Measurements from ENCODE around the gene PRAC2. TPM values are rescaled to one million over a fixed set of nuclear protein-coding genes. Genes with fewer than 3 reads are reported as not detected.

The PRAC2 gene
- total and polyA plus RNA-seq, 5 donors from 2014 or later = not detected

- H3K27ac Mint-ChIP-seq = no peak overlapping the region
- H3K27me3 Mint-ChIP-seq = peaks cover 95% of the 10 kb centered on the region
- no peaks in the 10 kb centered on the region for H3K36me3 Mint-ChIP-seq
These were observed 32.4 kb downstream of the PRAC2 start for GRCh38 chr17:48755356-48755755.

GRCh38 chr17:48756830-48757251 is 33.9 kb downstream of the PRAC2 start:
- Histone ChIP-seq H3K27ac (ENCODE audit: insufficient read depth, low read length, poor library complexity, severe bottlenecking) (no peak overlapping the region), H3K27me3 (ENCODE audit: control insufficient read depth, insufficient read depth, low read length) (peaks cover 49% of the 10 kb centered on the region), H3K4me1 (ENCODE audit: control insufficient read depth, insufficient read depth, low read length, poor library complexity, severe bottlenecking) (peaks cover 11% of the 10 kb centered on the region), H3K4me3 (ENCODE audit: low read depth, low read length) (no peak overlapping the region), H3K9me3 (ENCODE audit: control insufficient read depth in 2 of 2, low read length in 2 of 2) (no peaks in the 10 kb centered on the region), H3K36me3 (ENCODE audit: control insufficient read depth, insufficient read depth, low read length) (no peaks in the 10 kb centered on the region)
- Mint-ChIP-seq H3K27ac (no peak overlapping the region), H3K4me1 (peaks cover 0 to 19% (median 5%) of the 10 kb centered on the region in 4 donors), H3K9me3 (peaks cover 0 to 6% (median 0%) of the 10 kb centered on the region in 7 donors), H3K36me3 (no peaks in the 10 kb centered on the region), H3K4me3 (no peak overlapping the region), H3K27me3 (peaks cover 92% of the 10 kb centered on the region)
- ATAC-seq (ENCODE audit: low read depth in 2 of 2) = no peak
- DNase-seq = no peak

More at GRCh38 chr17:48755356-48755755, 32.4 kb downstream of the PRAC2 start:
- Histone ChIP-seq H3K4me3 (ENCODE audit: low read depth, low read length) (no peak overlapping the region), H3K27me3 (ENCODE audit: control insufficient read depth, insufficient read depth, low read length) (peaks cover 59% of the 10 kb centered on the region), H3K4me1 (ENCODE audit: control insufficient read depth, insufficient read depth, low read length, poor library complexity, severe bottlenecking) (peaks cover 11% of the 10 kb centered on the region), H3K9me3 (ENCODE audit: control insufficient read depth in 2 of 2, low read length in 2 of 2) (no peaks in the 10 kb centered on the region), H3K27ac (ENCODE audit: insufficient read depth, low read length, poor library complexity, severe bottlenecking) (no peak overlapping the region), H3K36me3 (ENCODE audit: control insufficient read depth, insufficient read depth, low read length) (no peaks in the 10 kb centered on the region)
- DNase-seq (no peak), ATAC-seq (ENCODE audit: low read depth in 2 of 2) (no peak)
- H3K9me3 Mint-ChIP-seq = peaks cover 0 to 6% (median 0%) of the 10 kb centered on the region in 7 donors
- peaks cover 0 to 22% (median 12%) of the 10 kb centered on the region in 4 donors for H3K4me1 Mint-ChIP-seq
- H3K4me3 Mint-ChIP-seq = peak overlapping the region in 1 of 4 donors; percentile 61

- Histone ChIP-seq H3K27me3 (ENCODE audit: control insufficient read depth, insufficient read depth, low read length) (peaks cover 49% of the 10 kb centered on the region), H3K4me1 (ENCODE audit: control insufficient read depth, insufficient read depth, low read length, poor library complexity, severe bottlenecking) (peaks cover 11% of the 10 kb centered on the region), H3K36me3 (ENCODE audit: control insufficient read depth, insufficient read depth, low read length) (no peaks in the 10 kb centered on the region), H3K4me3 (ENCODE audit: low read depth, low read length) (no peak overlapping the region), H3K27ac (ENCODE audit: insufficient read depth, low read length, poor library complexity, severe bottlenecking) (no peak overlapping the region), H3K9me3 (ENCODE audit: control insufficient read depth in 2 of 2, low read length in 2 of 2) (no peaks in the 10 kb centered on the region)
- Mint-ChIP-seq H3K27ac (no peak overlapping the region), H3K27me3 (peaks cover 92% of the 10 kb centered on the region), H3K9me3 (peaks cover 0 to 6% (median 0%) of the 10 kb centered on the region in 7 donors), H3K36me3 (no peaks in the 10 kb centered on the region), H3K4me1 (peaks cover 0 to 15% (median 4%) of the 10 kb centered on the region in 4 donors), H3K4me3 (no peak overlapping the region)
- DNase-seq (no peak), ATAC-seq (ENCODE audit: low read depth in 2 of 2) (no peak)
These were observed 34.6 kb downstream of the PRAC2 start for GRCh38 chr17:48757524-48757961.

GRCh38 chr17:48759288-48759687 is 36.3 kb downstream of the PRAC2 start:
- H3K27me3 ChIP-seq (ENCODE audit: control insufficient read depth, insufficient read depth, low read length) = peaks cover 48% of the 10 kb centered on the region
- peaks cover 0 to 2% (median 0%) of the 10 kb centered on the region in 7 donors for H3K9me3 Mint-ChIP-seq
- DNase-seq (no peak), ATAC-seq (ENCODE audit: low read depth in 2 of 2) (no peak)
- H3K27ac Mint-ChIP-seq = no peak overlapping the region
- peaks cover 89% of the 10 kb centered on the region for H3K27me3 Mint-ChIP-seq
- no peak overlapping the region for H3K27ac ChIP-seq (ENCODE audit: insufficient read depth, low read length, poor library complexity, severe bottlenecking)
- H3K9me3 ChIP-seq (ENCODE audit: control insufficient read depth in 2 of 2, low read length in 2 of 2) = no peaks in the 10 kb centered on the region
- peaks cover 10% of the 10 kb centered on the region for H3K4me1 ChIP-seq (ENCODE audit: control insufficient read depth, insufficient read depth, low read length, poor library complexity, severe bottlenecking)
- H3K4me1 Mint-ChIP-seq = peaks cover 0 to 3% (median 1%) of the 10 kb centered on the region in 4 donors
- no peak overlapping the region for H3K4me3 Mint-ChIP-seq
- no peaks in the 10 kb centered on the region for H3K36me3 ChIP-seq (ENCODE audit: control insufficient read depth, insufficient read depth, low read length)
- H3K36me3 Mint-ChIP-seq = no peaks in the 10 kb centered on the region
- H3K4me3 ChIP-seq (ENCODE audit: low read depth, low read length) = no peak overlapping the region

GRCh38 chr17:48760411-48760810 is 37.4 kb downstream of the PRAC2 start:
- no peaks in the 10 kb centered on the region for H3K4me1 Mint-ChIP-seq
- Histone ChIP-seq H3K27ac (ENCODE audit: insufficient read depth, low read length, poor library complexity, severe bottlenecking) (no peak overlapping the region), H3K9me3 (ENCODE audit: control insufficient read depth in 2 of 2, low read length in 2 of 2) (no peaks in the 10 kb centered on the region), H3K36me3 (ENCODE audit: control insufficient read depth, insufficient read depth, low read length) (no peaks in the 10 kb centered on the region), H3K4me1 (ENCODE audit: control insufficient read depth, insufficient read depth, low read length, poor library complexity, severe bottlenecking) (peaks cover under 1% of the 10 kb centered on the region), H3K27me3 (ENCODE audit: control insufficient read depth, insufficient read depth, low read length) (peaks cover 42% of the 10 kb centered on the region), H3K4me3 (ENCODE audit: low read depth, low read length) (no peak overlapping the region)
- peaks cover 83% of the 10 kb centered on the region for H3K27me3 Mint-ChIP-seq
- H3K36me3 Mint-ChIP-seq = no peaks in the 10 kb centered on the region
- peaks cover 0 to 2% (median 0%) of the 10 kb centered on the region in 7 donors for H3K9me3 Mint-ChIP-seq
- no peak overlapping the region for H3K27ac Mint-ChIP-seq
- no peak for ATAC-seq (ENCODE audit: low read depth in 2 of 2)
- DNase-seq = no peak
- no peak overlapping the region for H3K4me3 Mint-ChIP-seq

- Mint-ChIP-seq H3K36me3 (no peaks in the 10 kb centered on the region), H3K27me3 (peaks cover 76% of the 10 kb centered on the region), H3K27ac (no peak overlapping the region), H3K4me3 (no peak overlapping the region), H3K9me3 (peaks cover 0 to 2% (median 0%) of the 10 kb centered on the region in 7 donors), H3K4me1 (no peaks in the 10 kb centered on the region)
- no peak for DNase-seq
- Histone ChIP-seq H3K9me3 (ENCODE audit: control insufficient read depth in 2 of 2, low read length in 2 of 2) (no peaks in the 10 kb centered on the region), H3K27ac (ENCODE audit: insufficient read depth, low read length, poor library complexity, severe bottlenecking) (no peak overlapping the region), H3K27me3 (ENCODE audit: control insufficient read depth, insufficient read depth, low read length) (peaks cover 35% of the 10 kb centered on the region), H3K4me3 (ENCODE audit: low read depth, low read length) (no peak overlapping the region), H3K4me1 (ENCODE audit: control insufficient read depth, insufficient read depth, low read length, poor library complexity, severe bottlenecking) (no peaks in the 10 kb centered on the region), H3K36me3 (ENCODE audit: control insufficient read depth, insufficient read depth, low read length) (no peaks in the 10 kb centered on the region)
- ATAC-seq (ENCODE audit: low read depth in 2 of 2) = no peak
These were observed 38.1 kb downstream of the PRAC2 start for GRCh38 chr17:48761114-48761513.

GRCh38 chr17:48767263-48767774 is 44.3 kb downstream of the PRAC2 start:
- Histone ChIP-seq H3K36me3 (ENCODE audit: control insufficient read depth, insufficient read depth, low read length) (no peaks in the 10 kb centered on the region), H3K4me3 (ENCODE audit: low read depth, low read length) (no peak overlapping the region), H3K27ac (ENCODE audit: insufficient read depth, low read length, poor library complexity, severe bottlenecking) (no peak overlapping the region), H3K9me3 (ENCODE audit: control insufficient read depth in 2 of 2, low read length in 2 of 2) (no peaks in the 10 kb centered on the region), H3K27me3 (ENCODE audit: control insufficient read depth, insufficient read depth, low read length) (peaks cover 31% of the 10 kb centered on the region), H3K4me1 (ENCODE audit: control insufficient read depth, insufficient read depth, low read length, poor library complexity, severe bottlenecking) (no peaks in the 10 kb centered on the region)
- H3K4me1 Mint-ChIP-seq = no peaks in the 10 kb centered on the region
- peaks cover 51% of the 10 kb centered on the region for H3K27me3 Mint-ChIP-seq
- H3K27ac Mint-ChIP-seq = no peak overlapping the region
- no peak for DNase-seq
- no peaks in the 10 kb centered on the region for H3K36me3 Mint-ChIP-seq
- ATAC-seq (ENCODE audit: low read depth in 2 of 2) = no peak
- H3K4me3 Mint-ChIP-seq = no peak overlapping the region
- peaks cover 0 to 1% (median 0%) of the 10 kb centered on the region in 7 donors for H3K9me3 Mint-ChIP-seq

- Histone ChIP-seq H3K4me3 (ENCODE audit: low read depth, low read length) (no peak overlapping the region), H3K9me3 (ENCODE audit: control insufficient read depth in 2 of 2, low read length in 2 of 2) (no peaks in the 10 kb centered on the region), H3K27me3 (ENCODE audit: control insufficient read depth, insufficient read depth, low read length) (peaks cover 22% of the 10 kb centered on the region), H3K36me3 (ENCODE audit: control insufficient read depth, insufficient read depth, low read length) (no peaks in the 10 kb centered on the region), H3K4me1 (ENCODE audit: control insufficient read depth, insufficient read depth, low read length, poor library complexity, severe bottlenecking) (no peaks in the 10 kb centered on the region), H3K27ac (ENCODE audit: insufficient read depth, low read length, poor library complexity, severe bottlenecking) (no peak overlapping the region)
- Mint-ChIP-seq H3K27me3 (peaks cover 48% of the 10 kb centered on the region), H3K36me3 (no peaks in the 10 kb centered on the region), H3K9me3 (peaks cover 0 to 1% (median 0%) of the 10 kb centered on the region in 7 donors), H3K27ac (no peak overlapping the region), H3K4me3 (no peak overlapping the region), H3K4me1 (no peaks in the 10 kb centered on the region)
- no peak for DNase-seq
- ATAC-seq (ENCODE audit: low read depth in 2 of 2) = no peak
These were observed 46.2 kb downstream of the PRAC2 start for GRCh38 chr17:48769009-48769675.
